Activated gamma-delta T cell (primary cell): ENCODE data around the gene THYN1.

Experiments used
- DNase-seq: peaks from one replicate; lab custom pipeline; 2025; lab: John Stamatoyannopoulos, UW

THYN1 gene

GRCh38 chr11:134248910-134249480 is 4.2 kb downstream of the THYN1 start:
- no peak for DNase-seq

GRCh38 chr11:134246678-134247077 is 6.5 kb downstream of the THYN1 start:
- DNase-seq: no peak

GRCh38 chr11:134246100-134246499 is 7.1 kb downstream of the THYN1 start:
- DNase-seq: no peak

- no peak for DNase-seq
Observed at GRCh38 chr11:134245434-134245833, 7.7 kb downstream of the THYN1 start.

- no peak for DNase-seq
Observed at GRCh38 chr11:134244593-134244992, 8.6 kb downstream of the THYN1 start.

- no peak for DNase-seq
Observed at GRCh38 chr11:134243913-134244312, 9.2 kb downstream of the THYN1 start.

- no peak for DNase-seq
Observed at GRCh38 chr11:134242376-134242775, 10.8 kb downstream of the THYN1 start.

- no peak for DNase-seq
Observed at GRCh38 chr11:134240592-134240991, 12.6 kb downstream of the THYN1 start.

GRCh38 chr11:134238956-134239355 is 14.2 kb downstream of the THYN1 start:
- DNase-seq: no peak

GRCh38 chr11:134237557-134237922 is 15.6 kb downstream of the THYN1 start:
- no peak for DNase-seq

GRCh38 chr11:134236834-134237556 is 16.2 kb downstream of the THYN1 start:
- no peak for DNase-seq

- no peak for DNase-seq
Observed at GRCh38 chr11:134235399-134235798, 17.8 kb downstream of the THYN1 start.

GRCh38 chr11:134233729-134234179 is 19.4 kb downstream of the THYN1 start:
- no peak for DNase-seq

GRCh38 chr11:134231958-134232659 is 21.0 kb downstream of the THYN1 start:
- DNase-seq: no peak

GRCh38 chr11:134230339-134230738 is 22.8 kb downstream of the THYN1 start:
- no peak for DNase-seq

- no peak for DNase-seq
Observed at GRCh38 chr11:134229126-134229790, 23.9 kb downstream of the THYN1 start.

- no peak for DNase-seq
Observed at GRCh38 chr11:134228625-134229024, 24.5 kb downstream of the THYN1 start.

- no peak for DNase-seq
Observed at GRCh38 chr11:134226806-134227325, 26.3 kb downstream of the THYN1 start.

GRCh38 chr11:134224710-134225664 is 28.2 kb downstream of the THYN1 start:
- DNase-seq: peak; percentile 27

GRCh38 chr11:134223836-134224709 is 29.1 kb downstream of the THYN1 start, which contains the start of the genes NCAPD3 and VPS26B:
TSS of gene NCAPD3 (minus strand) at chr11:134223967. CDS start at chr11:134223926, 41 bp downstream.
TSS of gene VPS26B (plus strand) at chr11:134224671. CDS start at chr11:134225123, 452 bp downstream.
- peak; percentile 94 for DNase-seq
